B cell (primary cell): ENCODE measurements around the gene OR2B2. TPM values are rescaled to one million over a fixed set of nuclear protein-coding genes. Genes with fewer than 3 reads are reported as not detected.

Experiments
- ATAC-seq: fragments of 200-7000 bp; cut with Tn5 transposase; one replicate; pipeline ENCODE4 v1.10.0; 2021; ENCODE audit warnings: low read depth, mild to moderate bottlenecking, moderate number of reproducible peaks, moderate library complexity
- CTCF ChIA-PET: fragments of 350-600 bp; sonication (Branson Sonifier 250); formaldehyde crosslinking; loops from one replicate; lab custom pipeline; 2021; ENCODE audit warnings: antibody characterized with exemption, inconsistent platforms; lab: Charles Lee
- POLR2A ChIA-PET: fragments of 350-600 bp; sonication (Branson Sonifier 250); formaldehyde crosslinking; loops from one replicate; lab custom pipeline; 2021; ENCODE audit warnings: antibody characterized with exemption; lab: Charles Lee
- DNase-seq: peaks from one replicate; pipeline ENCODE4 v3.0.0; 2013
- H2AFZ ChIP-seq: 2 replicates; pipeline ENCODE4 v1.6.1; 2012; ENCODE audit warnings: mild to moderate bottlenecking, low read depth, low read length; ENCODE audit not compliant: insufficient read depth, poor library complexity, severe bottlenecking
- H3K27ac ChIP-seq, 2 donors: 1 replicate in 1 of 2; 2 replicates in 1 of 2; pipeline ENCODE4 v1.5.1; 2012 to 2013; ENCODE audit warnings: low read length in 2 of 2, mild to moderate bottlenecking in 2 of 2, moderate library complexity in 1 of 2
- H3K27me3 ChIP-seq, 4 experiments: fragments of 200-600 bp in 1 of 4; sonication (generic) in 1 of 4; replicated peaks in 1 of 4; 1 replicate in 2 of 4; 2 replicates in 2 of 4; pipeline versions ENCODE4 v1.6.1 to v1.7.0; 2013 to 2016; ENCODE audit warnings: low read length in 3 of 4, mild to moderate bottlenecking in 2 of 4, mixed read lengths in 1 of 4, moderate library complexity in 1 of 4; ENCODE audit not compliant: insufficient read depth in 4 of 4, control insufficient read depth in 3 of 4; ENCODE audit errors: control extremely low read depth in 1 of 4
- H3K36me3 ChIP-seq, 2 experiments: replicated peaks in 1 of 2; 1 replicate in 1 of 2; 2 replicates in 1 of 2; pipeline versions ENCODE4 v1.6.1 to v1.7.1; 2013; ENCODE audit warnings: low read length in 1 of 2; ENCODE audit not compliant: insufficient read depth in 2 of 2, control insufficient read depth in 1 of 2; ENCODE audit errors: control extremely low read depth in 1 of 2, extremely low read depth in 1 of 2
- H3K4me1 ChIP-seq, 2 donors: fragments of 200-600 bp in 1 of 2; sonication (generic) in 1 of 2; 1 replicate in 1 of 2; 2 replicates in 1 of 2; pipeline versions ENCODE4 v1.5.1 to v1.6.1; 2013 to 2017; ENCODE audit warnings: low read length in 2 of 2; ENCODE audit not compliant: control insufficient read depth in 2 of 2, insufficient read depth in 2 of 2
- H3K4me2 ChIP-seq: replicated peaks from 2 replicates; pipeline ENCODE3; 2012; ENCODE audit warnings: mild to moderate bottlenecking, low read depth, low read length; ENCODE audit not compliant: poor library complexity, severe bottlenecking
- H3K4me3 ChIP-seq, 5 experiments: fragments of 200-600 bp in 1 of 5; sonication (generic) in 1 of 5; 1 replicate in 3 of 5; 2 replicates in 2 of 5; pipeline versions ENCODE4 v1.5.1 to v1.7.0; 2011 to 2016; ENCODE audit warnings: low read length in 4 of 5, mild to moderate bottlenecking in 4 of 5, low read depth in 2 of 5, control low read depth in 1 of 5, moderate library complexity in 1 of 5; ENCODE audit not compliant: insufficient read depth in 1 of 5; ENCODE audit errors: control extremely low read depth in 1 of 5, extremely low read depth in 1 of 5
- H3K79me2 ChIP-seq: fragments of 200-600 bp; sonication (generic); one replicate; pipeline ENCODE4 v1.6.0; 2016; ENCODE audit warnings: low read length; ENCODE audit not compliant: control insufficient read depth, insufficient read depth
- H3K9ac ChIP-seq: fragments of 200-600 bp; sonication (generic); 2 replicates; pipeline ENCODE4 v1.6.1; 2017; ENCODE audit warnings: mild to moderate bottlenecking, low read length, moderate library complexity
- H3K9me3 ChIP-seq, 3 donors: one replicate each; pipeline versions ENCODE4 v1.6.1 to v1.7.1; 2013; ENCODE audit warnings: low read length in 2 of 3; ENCODE audit not compliant: control insufficient read depth in 2 of 3, insufficient read depth in 1 of 3; ENCODE audit errors: control extremely low read depth in 1 of 3
- H4K20me1 ChIP-seq: 2 replicates; pipeline ENCODE4 v1.6.0; 2012; ENCODE audit warnings: mild to moderate bottlenecking, low read length; ENCODE audit not compliant: insufficient read depth, control insufficient read depth, poor library complexity, severe bottlenecking
- H3K27ac Mint-ChIP-seq: one replicate; pipeline ENCODE4 v1.8.0; 2021; ENCODE audit warnings: mixed read lengths
- H3K27me3 Mint-ChIP-seq: one replicate; pipeline ENCODE4 v1.8.0; 2021; ENCODE audit warnings: mixed read lengths
- H3K4me1 Mint-ChIP-seq: one replicate; pipeline ENCODE4 v1.8.0; 2021; ENCODE audit warnings: mixed read lengths
- H3K4me3 Mint-ChIP-seq: one replicate; pipeline ENCODE4 v1.8.0; 2021; ENCODE audit warnings: mixed read lengths
- H3K9me3 Mint-ChIP-seq: one replicate; pipeline ENCODE4 v1.8.0; 2022; ENCODE audit warnings: mixed read lengths; ENCODE audit not compliant: insufficient read depth
- CTCF ChIP-seq: fragments of 200-600 bp; IDR thresholded peaks from one replicate; pipeline ENCODE4 v1.8.0; 2022; ENCODE audit warnings: antibody characterized with exemption, mild to moderate bottlenecking
- EZH2 ChIP-seq: IDR thresholded peaks from 2 replicates; pipeline ENCODE4 v1.6.1; 2012; ENCODE audit warnings: borderline replicate concordance, low read depth, mild to moderate bottlenecking, moderate library complexity, low read length; ENCODE audit not compliant: insufficient read depth, poor library complexity, severe bottlenecking
- WGBS: methylation state at CpG from one replicate; pipeline ENCODE4 v1.1.5; 2013; ENCODE audit warnings: missing lambda C conversion rate; ENCODE audit not compliant: insufficient coverage; 5-methylcytosine and 5-hydroxymethylcytosine counted together
- intact Hi-C: fragments of 100-400 bp; cut with micrococcal nuclease; formaldehyde crosslinking; loops from one replicate; pipeline ENCODE4 v1.10.0; 2022
- polyA plus RNA-seq: library from polyadenylated mRNA; depleted of rRNA; stranded (reverse); fragments of >200 nt; gene quantifications from 2 replicates; pipeline ENCODE4 v1.2.3, GENCODE V29; 2012
- total RNA-seq, 2 donors: library from RNA; stranded (reverse); fragments of 120-200 nt in 1 of 2; gene quantifications; 1 replicate in 1 of 2; 2 replicates in 1 of 2; pipeline versions ENCODE4 v1.2.3 to v1.2.4, GENCODE V29; 2013 to 2022

Gene OR2B2
- total and polyA plus RNA-seq, 2 donors (not counting 1 experiment from before 2014, with no cell fraction given) = not detected

GRCh38 chr6:27888566-27888965, 23.6 kb downstream of the OR2B2 start:
- Histone ChIP-seq H3K27ac (no peak overlapping the region), H2AFZ (no peak overlapping the region), H3K9ac (no peak overlapping the region), H4K20me1 (no peaks in the 10 kb centered on the region), H3K4me1 (peaks cover 18 to 35% of the 10 kb centered on the region in 2 donors), H3K79me2 (no peaks in the 10 kb centered on the region), H3K9me3 (peaks cover 0 to 28% (median 3%) of the 10 kb centered on the region in 3 donors), H3K4me3 (no peak overlapping the region), H3K27me3 (no peaks in the 10 kb centered on the region), H3K36me3 (no peaks in the 10 kb centered on the region), H3K4me2 (no peak overlapping the region)
- CTCF ChIA-PET = interaction anchor here (1.7 kb wide), 1 partner anchor 21 kb away, joined by 5 read pairs; a partner anchor contains a TSS
- TF ChIP-seq CTCF (no peak), EZH2 (no peak)
- POLR2A ChIA-PET = interaction anchor here (0.5 to 3.6 kb wide), 3 partner anchors 17 to 191 kb away, joined by 5 to 65 read pairs (median 63); a partner anchor contains a TSS
- ATAC-seq (no peak), DNase-seq (no peak)
- no CpG with 5 or more reads among the region's 2 CpGs for WGBS
- intact Hi-C loops = no loop called here
- peaks cover 36% of the 10 kb centered on the region for H3K4me1 Mint-ChIP-seq
- H3K27me3 Mint-ChIP-seq = no peaks in the 10 kb centered on the region
- no peaks in the 10 kb centered on the region for H3K9me3 Mint-ChIP-seq
- no peak overlapping the region for H3K4me3 Mint-ChIP-seq
- no peak overlapping the region for H3K27ac Mint-ChIP-seq

- no peak for DNase-seq
- WGBS = no CpG with 5 or more reads among the region's 3 CpGs
- H3K4me1 ChIP-seq = peaks cover 6 to 14% of the 10 kb centered on the region in 2 donors
- H3K4me2 ChIP-seq = no peak overlapping the region
- ChIA-PET POLR2A (interaction anchor here (0.9 kb wide), 1 partner anchor 12 kb away, joined by 4 read pairs; a partner anchor contains a TSS), CTCF (interaction anchor here (0.7 kb wide), 1 partner anchor 1445 kb away, joined by 4 read pairs; no protein-coding TSS in a partner anchor)
- H3K79me2 ChIP-seq = no peaks in the 10 kb centered on the region
- Mint-ChIP-seq H3K4me3 (no peak overlapping the region), H3K4me1 (peaks cover 16% of the 10 kb centered on the region), H3K9me3 (no peaks in the 10 kb centered on the region), H3K27ac (no peak overlapping the region), H3K27me3 (no peaks in the 10 kb centered on the region)
- no peaks in the 10 kb centered on the region for H3K36me3 ChIP-seq
- H3K9me3 ChIP-seq = peaks cover 0 to 10% (median 0%) of the 10 kb centered on the region in 3 donors
- TF ChIP-seq CTCF (no peak), EZH2 (no peak)
- H3K27ac ChIP-seq = no peak overlapping the region
- no peaks in the 10 kb centered on the region for H3K27me3 ChIP-seq
- intact Hi-C loops = no loop called here
- no peak overlapping the region for H3K9ac ChIP-seq
- no peak for ATAC-seq
- no peak overlapping the region for H2AFZ ChIP-seq
- H4K20me1 ChIP-seq = no peaks in the 10 kb centered on the region
- no peak overlapping the region for H3K4me3 ChIP-seq
Observed at GRCh38 chr6:27886073-27886472, 26.1 kb downstream of the OR2B2 start.
